ENCODE data around the gene ERLIN1.
A peak's percentile ranks its signal among the peaks of the same experiment; 100 is the strongest.

The ERLIN1 gene

GRCh38 chr10:100185364-100186252 is at the start of gene ERLIN1:
Gene ERLIN1 (minus strand): TSS chr10:100186029. CDS start chr10:100185626, 403 bp downstream.
- peak; percentile 88 for DNase-seq (ENCODE audit: low spot score)

GRCh38 chr10:100232101-100232500 is 46.3 kb upstream of the ERLIN1 start:
- no peak for DNase-seq (ENCODE audit: low spot score)

GRCh38 chr10:100229819-100230422 is 44.1 kb upstream of the ERLIN1 start:
- no peak for DNase-seq (ENCODE audit: low spot score)

- no peak for DNase-seq (ENCODE audit: low spot score)
Measured at GRCh38 chr10:100223879-100224278, 38.0 kb upstream of the ERLIN1 start.

GRCh38 chr10:100222529-100222928 is 36.7 kb upstream of the ERLIN1 start:
- DNase-seq (ENCODE audit: low spot score) = no peak

GRCh38 chr10:100216006-100216405 is 30.2 kb upstream of the ERLIN1 start:
- DNase-seq (ENCODE audit: low spot score) = no peak

- no peak for DNase-seq (ENCODE audit: low spot score)
Measured at GRCh38 chr10:100209303-100209702, 23.5 kb upstream of the ERLIN1 start.

- no peak for DNase-seq (ENCODE audit: low spot score)
Measured at GRCh38 chr10:100208276-100208675, 22.4 kb upstream of the ERLIN1 start.

GRCh38 chr10:100204370-100204769 is 18.5 kb upstream of the ERLIN1 start:
- DNase-seq (ENCODE audit: low spot score) = no peak

- DNase-seq (ENCODE audit: low spot score) = no peak
Measured at GRCh38 chr10:100201549-100201948, 15.7 kb upstream of the ERLIN1 start.

GRCh38 chr10:100194711-100195110 is 8.9 kb upstream of the ERLIN1 start:
- no peak for DNase-seq (ENCODE audit: low spot score)

GRCh38 chr10:100192350-100192749 is 6.5 kb upstream of the ERLIN1 start:
- no peak for DNase-seq (ENCODE audit: low spot score)

- DNase-seq (ENCODE audit: low spot score) = no peak
Measured at GRCh38 chr10:100186253-100187212, 704 bp upstream of the ERLIN1 start.

GRCh38 chr10:100184840-100185239 is 989 bp downstream of the ERLIN1 start:
- DNase-seq (ENCODE audit: low spot score) = no peak

- DNase-seq (ENCODE audit: low spot score) = no peak
Measured at GRCh38 chr10:100184426-100184825, 1.4 kb downstream of the ERLIN1 start.

- DNase-seq (ENCODE audit: low spot score) = no peak
Measured at GRCh38 chr10:100183481-100183880, 2.3 kb downstream of the ERLIN1 start.

- DNase-seq (ENCODE audit: low spot score) = no peak
Measured at GRCh38 chr10:100182908-100183307, 2.9 kb downstream of the ERLIN1 start.

GRCh38 chr10:100182281-100182680 is 3.5 kb downstream of the ERLIN1 start:
- DNase-seq (ENCODE audit: low spot score) = no peak

- DNase-seq (ENCODE audit: low spot score) = no peak
Measured at GRCh38 chr10:100175875-100176274, 10.0 kb downstream of the ERLIN1 start.

GRCh38 chr10:100174699-100175677 is 10.8 kb downstream of the ERLIN1 start:
- no peak for DNase-seq (ENCODE audit: low spot score)

GRCh38 chr10:100173035-100173434 is 12.8 kb downstream of the ERLIN1 start:
- no peak for DNase-seq (ENCODE audit: low spot score)

Data from CD4-positive, alpha-beta T cell treated with Interleukin-6 at 100 ng/mL for 8 hours (primary cell).